ENCODE measurements around the gene TRAPPC2L.

GRCh38 chr16:88891083-88891482 is 34.2 kb downstream of the TRAPPC2L start:
- TF ChIP-seq POLR2AphosphoS5 (IDR thresholded peaks at IDR 0.05; ENCODE audit: low read depth, low read length) = no peak
- no peak for TF ChIP-seq SPI1 (IDR thresholded peaks at IDR 0.05; ENCODE audit: low read depth, low read length)
- TF ChIP-seq POLR2A (IDR thresholded peaks at IDR 0.05; ENCODE audit: low read depth, low read length) = no peak
